NCI-H1930 (cell line): ENCODE measurements around the gene TMEM132D.

Experiments
- DNase-seq, 2 experiments: peaks; one replicate each; lab custom pipeline; 2025; lab: John Stamatoyannopoulos, UW

The TMEM132D gene

DNA sequence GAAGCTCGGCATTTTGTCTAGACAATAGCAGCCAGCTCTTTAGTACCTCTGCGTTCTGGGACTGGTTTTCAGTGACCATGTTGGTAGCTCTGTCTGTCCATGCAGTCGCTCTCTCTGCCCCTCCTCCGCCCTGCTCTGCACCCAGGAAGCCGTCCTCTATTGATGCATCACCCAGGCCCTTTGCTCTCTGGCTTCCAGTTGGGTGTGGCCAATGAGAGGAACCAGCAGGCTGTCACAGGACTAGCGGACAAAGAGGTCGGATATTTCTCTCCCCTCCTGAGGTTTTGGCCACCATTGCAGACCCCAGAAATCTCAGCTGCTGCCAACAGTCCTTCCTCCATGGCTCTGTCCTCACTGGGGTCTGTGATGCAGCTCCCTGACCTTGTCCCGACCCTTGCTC, 180.6 kb downstream of the TMEM132D start:
- no peak for DNase-seq

GRCh38 chr12:129720618-129721017, 183.2 kb downstream of the TMEM132D start:
- DNase-seq = no peak

GRCh38 chr12:129719416-129719815, 184.4 kb downstream of the TMEM132D start:
- DNase-seq = no peak

- no peak for DNase-seq
Observed at GRCh38 chr12:129717438-129717837, 186.4 kb downstream of the TMEM132D start.

DNA sequence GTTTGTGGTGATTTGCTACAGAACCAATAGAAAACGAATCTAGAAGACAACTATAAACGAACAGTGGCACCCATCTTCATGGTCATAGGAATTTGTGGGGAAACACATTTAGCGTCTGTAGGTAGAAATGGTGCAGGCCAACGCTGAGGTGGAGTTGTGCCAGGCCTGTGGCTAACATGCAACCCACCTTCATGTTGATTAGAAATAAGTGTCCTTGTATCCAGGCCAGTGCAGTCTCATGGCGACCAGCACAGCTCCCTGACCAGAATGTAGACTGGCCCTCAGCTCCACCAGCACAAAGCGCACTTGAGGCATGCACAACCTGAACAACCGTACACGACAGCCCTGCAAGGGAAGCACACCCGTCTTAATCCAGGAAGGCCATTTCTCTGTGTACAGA, 187.0 kb downstream of the TMEM132D start:
- no peak for DNase-seq

- no peak for DNase-seq
Observed at GRCh38 chr12:129706716-129707115, 197.1 kb downstream of the TMEM132D start.

- no peak for DNase-seq
Observed at GRCh38 chr12:129704232-129704830, 199.5 kb downstream of the TMEM132D start.

DNA sequence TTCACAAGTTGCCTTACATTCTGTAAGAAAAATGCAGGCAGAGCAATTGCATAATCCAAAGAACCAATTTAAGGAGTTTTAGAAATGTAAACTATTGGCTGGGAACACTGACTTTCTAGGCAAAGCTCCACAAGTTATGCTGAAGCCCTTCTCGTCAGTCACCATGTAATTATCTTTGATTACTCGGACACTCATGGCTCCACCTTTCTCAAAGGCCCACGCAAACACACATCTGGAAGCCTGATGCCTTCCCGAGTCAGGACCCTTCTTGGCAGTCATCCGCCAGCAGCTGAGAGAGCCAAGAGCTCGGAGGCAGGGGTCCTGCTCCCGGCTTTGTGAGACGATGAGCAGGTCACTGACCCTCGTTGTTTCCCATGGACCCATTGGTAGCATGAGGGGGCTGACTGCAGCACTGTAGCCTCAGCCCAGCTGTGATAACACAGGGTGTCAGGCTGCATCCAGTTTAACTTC, 202.2 kb downstream of the TMEM132D start:
- DNase-seq = no peak

- no peak for DNase-seq
Observed at GRCh38 chr12:129700036-129700435, 203.8 kb downstream of the TMEM132D start.

DNA sequence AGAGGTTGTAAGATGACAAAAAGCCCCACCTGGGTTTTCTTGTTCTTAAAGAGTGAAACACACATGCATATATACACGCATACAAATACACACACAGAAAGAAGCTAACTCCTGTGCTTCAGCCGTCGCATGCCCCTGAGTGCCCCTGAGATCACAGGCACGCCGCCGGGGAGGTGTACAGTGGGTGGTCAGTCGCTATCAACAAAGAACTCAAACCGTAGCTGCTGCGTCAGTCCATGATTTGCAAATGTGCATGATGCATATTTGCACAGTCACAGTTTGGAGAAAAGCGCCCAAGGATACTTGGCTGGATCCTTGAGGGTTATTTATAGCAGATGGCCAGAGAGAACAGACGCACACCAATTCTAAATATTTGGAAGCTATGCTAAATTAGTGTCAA, 206.9 kb downstream of the TMEM132D start:
- DNase-seq = no peak

DNA sequence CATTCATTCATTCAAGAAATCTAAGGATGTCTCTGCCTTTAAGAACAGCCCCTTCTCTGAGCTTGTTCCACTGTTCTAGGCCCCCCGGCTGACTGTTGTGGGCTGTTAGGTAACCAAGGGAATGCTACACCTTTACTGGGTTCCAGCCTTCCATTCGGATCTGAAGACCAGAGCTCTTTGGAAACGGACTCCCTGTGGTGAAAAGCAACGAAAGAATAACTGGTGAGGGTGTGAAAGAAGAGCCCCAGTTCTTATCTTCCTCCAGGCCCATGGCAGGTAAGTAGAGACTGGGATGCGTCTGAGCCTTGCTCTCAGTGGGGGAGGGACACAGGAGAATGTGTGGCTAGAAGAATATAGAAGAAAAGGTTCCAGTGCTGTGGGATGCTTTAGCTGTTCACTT, 207.4 kb downstream of the TMEM132D start:
- no peak for DNase-seq

- DNase-seq = no peak
Observed at GRCh38 chr12:129693731-129694130, 210.1 kb downstream of the TMEM132D start.

- no peak for DNase-seq
Observed at GRCh38 chr12:129687731-129688130, 216.1 kb downstream of the TMEM132D start.

DNA sequence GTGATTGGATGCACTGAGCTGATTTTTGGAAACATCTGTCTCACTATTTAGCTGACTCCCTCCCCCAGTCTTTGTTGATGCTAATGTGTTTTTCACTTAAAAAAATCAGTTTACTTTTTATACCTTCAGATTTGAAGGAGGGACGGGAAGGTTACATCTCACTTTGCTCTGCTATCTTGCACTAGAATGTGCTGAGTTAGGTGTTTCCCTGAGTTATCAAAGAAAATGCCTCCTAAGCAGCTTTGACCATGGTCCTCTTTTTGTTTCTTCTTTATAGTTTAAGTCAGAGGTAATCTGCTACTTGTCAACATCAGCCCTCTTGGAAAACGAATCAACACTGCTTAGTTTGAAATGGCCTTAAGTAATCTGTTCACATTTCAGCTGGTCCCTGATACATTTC, 222.0 kb downstream of the TMEM132D start:
- no peak for DNase-seq

- no peak for DNase-seq
Observed at GRCh38 chr12:129681151-129681550, 222.7 kb downstream of the TMEM132D start.

DNA sequence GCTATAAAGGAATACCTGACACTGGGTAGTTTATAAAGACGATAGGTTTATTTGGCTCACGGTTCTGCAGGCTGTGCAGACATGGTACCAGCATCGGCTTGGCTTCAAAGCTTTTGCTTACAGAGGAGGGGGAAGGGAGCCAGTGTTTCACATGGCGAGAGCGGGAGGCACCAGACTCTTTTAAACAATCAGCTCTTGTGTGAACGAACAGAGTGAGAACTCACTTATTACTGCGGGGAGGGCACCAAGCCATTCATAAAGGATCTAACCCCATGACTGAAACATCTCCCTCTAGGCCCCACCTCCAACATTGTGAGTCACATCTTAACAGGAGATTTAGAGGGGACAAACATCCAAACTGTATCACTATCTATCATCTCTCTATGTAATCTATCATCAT, 227.4 kb downstream of the TMEM132D start:
- DNase-seq = no peak

DNA sequence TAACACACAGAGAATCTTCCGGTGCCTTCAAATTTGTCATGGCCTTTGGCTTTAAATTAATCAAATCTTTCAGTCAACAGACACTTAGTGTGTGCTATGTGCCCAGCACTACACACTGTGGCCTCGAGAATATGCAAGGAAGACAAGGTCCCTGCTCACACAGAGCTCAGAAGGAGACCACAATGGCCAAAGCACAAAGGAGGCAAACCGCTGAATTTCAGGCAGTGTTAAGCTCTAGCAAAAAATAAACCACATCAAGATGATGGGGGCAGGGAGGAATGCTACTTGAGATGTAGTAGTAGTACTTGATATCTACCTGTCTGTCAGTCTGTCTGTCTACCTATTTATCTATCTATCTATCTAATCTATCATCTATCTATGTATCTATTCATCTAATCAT, 227.9 kb downstream of the TMEM132D start:
- DNase-seq = no peak

GRCh38 chr12:129675496-129675895, 228.3 kb downstream of the TMEM132D start:
- DNase-seq = no peak

GRCh38 chr12:129673806-129674205, 230.0 kb downstream of the TMEM132D start:
- no peak for DNase-seq

- DNase-seq = no peak
Observed at GRCh38 chr12:129672110-129672509, 231.7 kb downstream of the TMEM132D start.

- DNase-seq = no peak
Observed at GRCh38 chr12:129670256-129670920, 233.4 kb downstream of the TMEM132D start.

DNA sequence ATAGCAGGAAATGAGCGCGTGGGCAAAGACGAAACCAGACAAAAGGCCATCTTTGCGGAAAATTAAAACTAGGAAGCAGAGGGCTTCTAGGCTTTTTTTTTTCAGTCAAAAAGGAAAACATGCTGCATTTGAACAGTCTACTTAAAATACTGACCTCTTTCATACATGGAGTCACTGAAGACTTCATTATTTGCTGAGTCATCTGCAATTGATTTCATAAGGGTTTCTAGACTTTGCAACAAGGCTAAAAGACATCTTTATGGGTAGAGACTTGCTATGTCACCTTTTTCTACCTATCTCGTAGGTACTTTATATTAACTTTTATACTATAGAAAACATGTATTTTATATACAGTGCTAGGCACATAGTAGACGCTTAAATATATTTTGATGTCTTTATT, 238.4 kb downstream of the TMEM132D start:
- DNase-seq = no peak

DNA sequence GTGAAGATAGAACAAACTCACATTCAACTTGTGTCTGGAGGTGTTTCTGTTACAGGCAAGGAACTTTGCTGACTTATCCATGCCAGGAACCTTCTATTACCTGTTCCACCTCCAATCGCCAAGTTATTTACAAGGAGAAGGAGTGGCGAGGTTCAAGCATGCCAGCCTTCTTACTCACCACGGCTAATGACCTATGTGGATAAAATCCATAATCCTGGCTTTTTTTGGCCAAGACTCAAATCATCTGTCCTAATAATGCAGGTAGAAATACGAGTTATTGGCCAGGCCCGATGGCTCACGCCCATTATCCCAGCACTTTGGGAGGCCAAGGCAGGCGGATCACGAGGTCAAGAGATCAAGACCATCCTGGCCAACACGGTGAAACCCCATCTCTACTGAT, 241.6 kb downstream of the TMEM132D start:
- DNase-seq = no peak

DNA sequence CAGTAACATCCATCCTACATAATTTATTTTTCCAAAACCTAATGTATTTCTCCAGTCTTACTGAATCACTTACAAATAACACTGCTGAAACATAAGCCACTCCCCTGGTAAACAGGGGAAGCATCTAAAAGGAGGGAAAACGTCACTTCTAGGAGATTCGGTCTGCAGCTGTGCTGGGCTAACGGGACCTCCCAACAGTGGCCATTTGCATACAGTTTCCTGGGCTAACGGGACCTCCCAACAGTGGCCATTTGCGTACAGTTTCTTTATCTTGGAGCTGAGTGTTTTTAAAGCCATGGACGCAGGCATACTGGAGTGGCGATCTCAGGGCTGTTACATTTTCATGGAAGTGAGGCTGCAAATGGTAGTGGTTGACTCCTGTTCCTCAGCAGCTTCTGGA, 242.9 kb downstream of the TMEM132D start:
- no peak for DNase-seq
